GM21515 (cell line): ENCODE results near the gene PKN1.

Source experiments
- ATAC-seq: cut with Tn5 transposase; IDR thresholded peaks from one replicate; pipeline ENCODE4 v1.9.1; 2021; ENCODE audit not compliant: unreplicated experiment

The PKN1 gene

DNA sequence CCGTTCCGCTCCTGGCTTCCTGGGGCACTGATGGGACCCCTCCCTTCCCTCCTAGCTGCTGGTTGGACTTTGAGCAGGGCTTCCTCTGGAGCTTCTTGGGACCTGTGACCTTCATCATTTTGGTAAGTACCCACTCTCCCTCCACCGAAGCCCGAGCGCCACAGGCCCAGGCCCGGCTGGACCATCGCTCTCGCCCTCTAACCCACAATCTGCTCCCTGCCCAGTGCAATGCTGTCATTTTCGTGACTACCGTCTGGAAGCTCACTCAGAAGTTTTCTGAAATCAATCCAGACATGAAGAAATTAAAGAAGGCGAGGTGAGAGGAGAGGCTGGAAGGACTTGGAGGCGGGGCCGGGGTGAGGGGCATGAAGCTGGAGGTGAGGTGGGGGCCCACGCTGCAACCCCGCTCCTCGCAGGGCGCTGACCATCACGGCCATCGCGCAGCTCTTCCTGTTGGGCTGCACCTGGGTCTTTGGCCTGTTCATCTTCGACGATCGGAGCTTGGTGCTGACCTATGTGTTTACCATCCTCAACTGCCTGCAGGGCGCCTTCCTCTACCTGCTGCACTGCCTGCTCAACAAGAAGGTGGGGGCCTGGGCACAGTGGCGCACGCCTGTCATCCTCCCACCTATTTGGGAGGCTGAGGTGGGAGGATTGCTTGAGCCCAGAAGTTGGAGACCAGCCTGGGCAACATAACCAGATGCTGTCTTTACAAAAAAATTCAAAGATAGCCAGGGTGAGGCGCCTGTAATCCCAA is 26.3 kb upstream of the PKN1 start:
- ATAC-seq, result no peak

DNA sequence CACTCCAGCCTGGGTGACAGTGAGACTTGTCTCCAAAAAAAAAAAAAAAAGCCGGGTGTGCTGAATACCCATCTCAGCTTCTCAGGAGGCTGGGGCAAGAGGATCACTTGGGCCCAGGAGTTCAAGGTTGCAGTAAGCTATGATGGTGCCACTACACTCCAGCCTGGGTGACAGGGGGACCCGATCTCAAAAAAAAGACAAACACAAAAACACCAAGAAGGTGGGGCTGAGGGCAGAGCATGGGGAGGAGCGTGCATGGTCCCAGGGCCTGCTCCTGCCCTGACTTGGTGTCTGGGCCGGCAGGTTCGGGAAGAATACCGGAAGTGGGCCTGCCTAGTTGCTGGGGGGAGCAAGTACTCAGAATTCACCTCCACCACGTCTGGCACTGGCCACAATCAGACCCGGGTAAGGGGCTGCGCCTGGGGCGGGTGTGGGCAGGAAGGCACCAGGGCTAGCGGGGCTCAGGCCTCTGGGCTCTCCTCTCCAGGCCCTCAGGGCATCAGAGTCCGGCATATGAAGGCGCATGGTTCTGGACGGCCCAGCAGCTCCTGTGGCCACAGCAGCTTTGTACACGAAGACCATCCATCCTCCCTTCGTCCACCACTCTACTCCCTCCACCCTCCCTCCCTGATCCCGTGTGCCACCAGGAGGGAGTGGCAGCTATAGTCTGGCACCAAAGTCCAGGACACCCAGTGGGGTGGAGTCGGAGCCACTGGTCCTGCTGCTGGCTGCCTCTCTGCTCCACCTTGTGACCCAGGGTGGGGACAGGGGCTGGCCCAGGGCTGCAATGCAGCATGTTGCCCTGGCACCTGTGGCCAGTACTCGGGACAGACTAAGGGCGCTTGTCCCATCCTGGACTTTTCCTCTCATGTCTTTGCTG is 25.3 kb upstream of the PKN1 start:
- ATAC-seq, result no peak

DNA sequence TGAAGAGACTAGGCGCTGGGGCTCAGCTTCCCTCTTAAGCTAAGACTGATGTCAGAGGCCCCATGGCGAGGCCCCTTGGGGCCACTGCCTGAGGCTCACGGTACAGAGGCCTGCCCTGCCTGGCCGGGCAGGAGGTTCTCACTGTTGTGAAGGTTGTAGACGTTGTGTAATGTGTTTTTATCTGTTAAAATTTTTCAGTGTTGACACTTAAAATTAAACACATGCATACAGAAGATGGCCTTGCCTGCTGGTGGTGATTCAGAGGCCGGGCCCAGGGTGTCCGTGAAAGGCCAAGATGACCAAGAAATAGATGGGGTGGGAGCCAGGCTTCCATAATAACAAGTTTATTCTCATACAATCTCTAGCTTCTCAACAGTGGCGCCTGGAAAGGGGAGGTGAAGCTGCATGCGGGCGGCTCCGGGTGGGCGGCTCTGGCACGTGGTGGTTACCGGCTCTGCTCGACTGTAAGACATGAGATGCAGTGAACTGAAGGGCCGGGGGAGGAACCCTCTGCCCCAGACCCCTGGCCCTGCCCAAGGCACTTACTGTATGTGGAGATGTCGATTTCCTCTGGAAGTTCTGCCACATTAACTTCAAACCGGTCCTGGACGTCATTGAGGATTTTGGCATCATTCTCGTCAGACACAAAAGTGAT is 24.5 kb upstream of the PKN1 start:
- no peak for ATAC-seq

DNA sequence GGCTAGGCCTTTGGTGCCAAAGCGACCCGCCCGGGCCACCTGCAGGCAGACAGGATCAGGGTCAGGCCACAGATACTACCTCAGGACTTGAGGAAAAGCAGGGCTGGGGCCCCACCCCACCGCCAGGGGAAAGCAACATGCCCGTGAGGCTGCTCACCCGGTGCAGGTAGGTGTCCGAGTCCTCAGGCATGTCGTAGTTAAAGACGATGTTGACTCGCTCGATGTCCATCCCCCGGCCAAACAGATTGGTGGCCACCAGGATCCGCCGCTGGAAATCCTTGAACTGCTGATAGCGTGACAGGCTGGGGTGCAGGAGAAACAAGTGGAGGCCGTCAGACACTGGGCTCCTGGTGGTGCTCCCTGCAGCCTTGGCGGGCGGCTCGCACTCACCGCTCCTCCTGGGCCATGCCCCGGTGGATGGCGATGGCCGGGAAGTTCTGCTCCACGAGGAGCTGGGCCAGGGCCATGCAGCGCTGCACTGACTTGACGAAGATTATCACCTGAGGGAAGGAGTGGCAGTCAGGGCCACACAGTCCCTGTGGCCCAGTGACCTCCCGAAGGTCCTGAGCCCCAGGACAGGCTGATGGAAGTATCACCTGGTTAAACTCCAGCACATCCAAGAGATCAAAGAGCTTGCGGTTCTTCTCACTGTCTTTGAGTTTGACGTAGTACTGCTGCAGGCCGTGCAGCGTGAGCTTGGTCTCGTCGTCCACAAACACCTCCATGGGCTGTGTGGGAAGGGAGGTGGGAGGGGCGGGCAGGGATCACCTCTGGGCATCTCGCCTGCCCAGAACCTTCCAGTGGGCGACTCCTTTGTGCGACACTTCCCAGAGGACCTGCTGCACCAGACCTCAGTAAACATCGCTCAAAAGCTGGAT is 23.7 kb upstream of the PKN1 start:
- ATAC-seq, result no peak

DNA sequence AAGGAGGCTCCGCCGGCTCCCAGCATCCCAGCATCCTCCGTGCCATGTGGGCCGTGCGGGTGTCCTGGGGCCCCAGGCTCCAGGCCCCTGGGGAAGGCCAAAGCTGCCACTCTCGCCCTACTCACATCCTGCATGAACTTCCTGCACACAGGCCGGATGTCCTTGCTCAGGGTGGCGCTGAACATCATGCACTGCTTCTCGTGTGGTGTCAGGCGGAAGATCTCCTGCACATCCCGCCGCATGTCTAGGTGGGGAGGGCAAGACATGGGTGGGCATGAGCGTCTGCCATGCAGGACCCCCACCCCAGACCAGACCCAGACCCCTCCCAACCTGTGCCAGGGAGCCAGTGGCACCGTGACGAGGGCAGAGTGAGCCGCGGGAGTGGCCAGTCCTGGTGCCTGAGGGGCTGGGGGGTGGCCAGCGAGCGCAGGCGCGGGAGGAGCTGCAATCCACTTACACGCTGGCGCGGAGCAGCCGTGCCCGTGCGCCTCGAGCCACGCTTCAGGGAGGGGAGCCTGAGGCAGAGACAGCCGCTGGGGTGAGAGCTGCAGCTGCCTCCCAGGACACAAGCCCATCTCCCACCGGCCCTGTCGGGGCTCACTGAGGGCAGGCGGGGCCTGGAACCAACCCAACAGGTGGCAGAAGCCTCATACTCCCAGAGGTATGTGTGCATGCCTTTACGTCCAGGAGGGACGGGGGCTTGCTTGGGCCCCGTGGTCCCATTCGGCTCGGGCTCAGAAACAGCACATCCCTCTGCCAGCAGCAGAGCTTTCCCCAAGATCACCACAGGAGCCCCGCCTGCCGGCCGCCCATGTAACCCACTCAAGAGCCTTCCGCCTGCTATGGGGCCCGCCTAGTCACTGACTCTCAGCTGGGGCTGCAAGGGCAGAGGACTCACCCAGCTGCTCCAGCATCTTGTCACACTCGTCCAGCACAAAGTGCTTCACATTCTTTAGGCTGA is 22.7 kb upstream of the PKN1 start:
- ATAC-seq, result no peak

DNA sequence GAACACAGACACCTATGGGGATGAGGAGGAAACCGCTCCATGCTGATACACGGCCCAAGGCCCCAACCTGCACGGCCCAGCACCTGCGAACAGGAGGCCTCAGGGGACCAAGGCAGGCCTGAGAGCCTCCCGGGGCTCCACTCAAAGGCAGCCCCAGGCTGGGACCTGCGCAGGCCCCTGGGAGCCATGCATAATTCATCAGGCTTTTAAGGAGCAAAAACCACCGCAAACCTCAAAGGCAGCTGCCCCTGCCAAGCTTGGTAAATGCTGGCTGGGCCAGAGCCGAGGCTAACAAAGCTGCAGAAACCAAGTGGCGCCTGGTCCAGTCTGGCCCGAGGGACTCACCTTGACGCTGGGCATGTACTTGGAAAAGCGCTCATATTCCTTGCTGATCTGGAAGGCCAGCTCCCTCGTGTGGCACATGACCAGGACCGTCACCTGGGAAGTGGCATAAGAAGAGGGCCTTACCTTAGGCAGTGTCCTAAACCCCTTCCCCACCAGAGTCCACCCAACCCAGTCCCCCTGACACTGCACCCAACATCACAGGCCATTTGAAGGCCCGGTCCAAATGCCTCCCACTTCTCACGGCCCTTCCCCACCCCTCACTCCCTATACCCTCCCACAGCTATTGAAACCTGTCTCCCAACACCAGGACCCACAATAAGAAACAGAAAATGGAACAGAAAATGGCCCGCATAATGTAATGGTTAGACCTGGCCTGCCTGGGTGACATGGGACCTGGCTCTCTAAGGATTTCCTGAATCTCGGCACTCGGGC is 21.8 kb upstream of the PKN1 start:
- no peak for ATAC-seq

DNA sequence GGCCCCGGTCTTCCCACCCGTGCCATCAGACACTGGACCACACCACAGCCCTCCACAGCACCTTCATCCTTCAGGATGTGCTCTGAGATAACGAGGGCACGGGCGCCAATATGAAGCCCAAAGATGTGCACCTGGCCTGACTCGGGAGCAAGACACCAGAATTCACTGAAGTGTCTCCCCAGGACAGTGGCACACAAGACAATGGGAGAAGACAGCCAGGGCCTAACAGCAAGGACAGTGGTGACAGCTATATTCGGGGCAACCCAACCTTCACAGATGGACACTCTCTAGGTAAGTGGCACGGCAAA is 21.2 kb upstream of the PKN1 start:
- ATAC-seq, result no peak

DNA sequence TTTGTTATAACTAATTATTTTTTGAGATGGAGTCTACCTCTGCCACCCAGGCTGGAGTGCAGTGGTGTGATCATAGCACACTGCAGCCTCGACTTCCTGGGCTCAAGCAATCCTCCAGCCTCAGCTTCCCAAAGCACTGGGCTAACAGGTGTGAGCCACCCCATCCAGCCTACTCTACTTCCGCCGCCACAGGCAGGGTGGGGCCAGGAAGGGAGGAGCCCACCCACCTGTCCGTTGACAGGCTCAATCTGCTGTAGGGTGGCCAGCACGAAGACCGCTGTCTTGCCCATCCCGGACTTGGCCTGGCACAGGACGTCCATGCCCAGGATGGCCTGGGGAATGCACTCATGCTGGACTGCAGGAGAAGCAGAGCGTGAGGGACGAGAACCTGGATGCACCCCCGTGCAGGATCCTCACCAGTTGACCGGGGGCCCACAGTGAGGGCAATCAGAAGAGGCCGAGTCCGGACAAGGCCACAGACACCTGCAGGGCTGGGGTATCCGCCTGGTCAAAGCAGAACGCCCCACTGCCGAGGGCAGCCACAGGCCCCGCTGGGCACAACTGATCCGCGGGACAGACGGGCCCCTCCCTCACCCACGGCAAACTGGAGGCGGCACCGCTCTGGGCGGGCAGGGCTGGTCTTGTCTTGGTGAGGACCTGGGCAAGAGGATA is 20.6 kb upstream of the PKN1 start:
- no peak for ATAC-seq

DNA sequence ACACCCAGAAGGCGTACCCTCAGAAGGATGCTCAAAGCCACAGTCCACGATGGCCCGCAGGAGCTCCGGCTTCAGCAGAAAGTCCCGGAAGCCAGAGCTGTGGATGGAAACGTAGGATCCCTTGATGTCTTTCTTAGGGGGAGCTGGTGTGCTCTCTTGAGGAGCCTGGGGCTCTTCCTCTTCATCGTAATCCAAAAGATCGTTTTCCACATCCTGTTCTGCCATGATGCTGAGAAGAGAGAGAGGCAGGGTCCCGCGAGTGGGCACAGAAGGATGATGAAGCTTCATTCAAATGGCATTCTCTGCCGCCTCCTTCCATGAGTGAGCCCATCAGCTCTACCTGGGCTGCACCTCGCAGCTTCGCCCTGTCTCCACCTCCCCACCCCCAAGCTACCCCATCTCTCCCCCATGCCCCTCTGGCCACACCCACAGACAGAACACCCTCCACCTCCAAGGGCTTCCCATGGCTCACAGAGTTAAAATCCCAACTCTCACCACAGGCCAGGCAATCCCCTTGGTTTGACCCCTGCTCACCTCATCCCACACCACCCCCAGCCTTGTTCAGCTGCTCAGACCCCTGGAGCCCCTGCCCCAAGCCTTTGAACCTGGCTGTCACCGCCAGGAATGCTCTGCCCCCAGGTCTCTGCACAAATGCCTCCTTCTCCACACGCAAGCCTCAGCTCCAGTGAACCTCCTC is 20.0 kb upstream of the PKN1 start:
- ATAC-seq, result no peak

DNA sequence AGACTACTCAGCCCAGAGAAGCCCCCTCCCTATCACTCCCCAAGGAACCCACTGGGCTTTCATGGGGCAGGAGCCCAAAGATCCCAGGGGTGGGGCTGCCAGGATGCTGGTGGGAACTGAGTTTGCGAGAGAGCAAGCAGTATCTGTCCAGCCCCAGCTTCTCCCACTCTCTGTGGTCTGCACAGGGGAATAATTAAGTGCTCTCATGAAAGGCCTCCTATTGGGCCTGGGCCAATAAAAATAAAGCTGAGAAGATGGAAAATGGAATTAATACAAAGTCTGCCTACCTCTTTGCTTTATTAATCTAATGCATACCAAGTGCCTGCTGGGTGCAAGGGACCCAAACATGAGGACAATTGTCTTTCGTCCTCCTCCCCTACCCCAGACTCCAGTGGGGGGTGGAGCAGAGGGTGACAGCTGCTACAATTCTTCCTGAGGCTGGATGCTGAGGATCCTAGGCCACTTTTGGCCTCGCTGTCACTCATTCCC is 19.4 kb upstream of the PKN1 start:
- no peak for ATAC-seq

DNA sequence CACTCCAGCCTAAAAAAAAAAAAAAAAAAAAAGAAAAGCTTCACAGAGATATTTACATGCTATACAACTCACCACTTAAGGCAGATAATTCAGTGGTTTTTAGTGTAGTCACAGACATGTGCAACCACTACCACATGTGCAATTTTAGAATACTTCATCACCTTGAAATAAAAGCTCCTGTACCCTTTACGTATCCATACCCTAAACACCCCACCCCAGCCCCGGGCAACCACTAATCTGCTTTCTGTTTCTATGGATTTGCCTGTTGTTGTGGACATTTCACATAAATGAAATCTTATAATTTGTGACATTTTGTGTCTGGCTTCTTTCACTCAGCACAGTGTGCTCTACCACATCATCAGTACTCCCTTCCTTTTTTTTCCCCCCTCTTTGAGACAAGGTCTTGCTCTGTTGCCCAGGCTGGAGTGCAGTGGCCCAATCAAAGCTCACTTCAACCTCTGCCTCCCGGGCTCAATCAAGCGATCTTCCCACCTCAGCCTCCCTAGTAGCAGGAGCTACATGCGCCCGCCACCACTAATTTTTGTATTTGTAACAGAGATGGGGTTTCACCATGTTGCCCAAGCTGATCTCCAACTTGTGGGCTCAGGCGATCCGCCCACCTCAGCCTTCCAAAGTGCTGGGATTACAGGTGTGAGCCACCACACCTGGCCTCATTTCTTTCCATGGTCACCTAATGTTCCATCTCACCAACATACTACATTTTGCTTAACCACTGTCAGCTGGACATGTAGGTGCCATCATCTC is 18.0 kb upstream of the PKN1 start:
- no peak for ATAC-seq

DNA sequence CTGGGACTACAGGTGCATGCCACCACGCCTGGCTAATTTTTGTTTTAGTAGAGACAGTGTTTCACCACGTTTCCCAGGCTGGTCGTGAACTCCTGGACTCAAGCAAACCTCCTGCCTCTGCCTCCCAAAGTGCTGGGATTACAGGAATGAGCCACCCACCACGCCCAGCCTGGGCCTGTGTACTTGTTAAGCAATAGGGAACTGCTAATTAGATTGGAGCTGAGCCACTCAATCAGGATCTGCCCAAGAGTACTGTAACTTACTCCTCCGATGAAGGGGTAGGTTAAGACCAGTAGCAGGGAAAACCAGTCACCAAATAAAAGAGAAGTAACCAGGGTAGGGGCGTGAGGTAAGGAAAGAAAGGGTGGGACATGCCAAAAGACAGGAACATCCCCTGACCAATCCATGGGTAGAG is 16.3 kb upstream of the PKN1 start:
- ATAC-seq, result no peak

DNA sequence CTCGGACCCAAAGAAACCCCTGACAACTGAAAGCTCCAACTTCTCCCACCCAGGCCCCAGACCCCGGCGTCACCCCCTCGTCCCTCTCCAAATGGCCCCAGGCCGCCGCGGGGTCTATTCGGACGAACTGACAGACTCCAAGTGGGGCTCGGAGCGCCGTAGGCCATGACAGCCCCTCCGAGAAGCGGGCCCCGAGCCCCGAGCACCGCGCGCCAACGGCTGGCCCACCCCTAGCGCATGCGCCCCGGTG is 14.3 kb upstream of the PKN1 start:
- peak; percentile 37 for ATAC-seq

DNA sequence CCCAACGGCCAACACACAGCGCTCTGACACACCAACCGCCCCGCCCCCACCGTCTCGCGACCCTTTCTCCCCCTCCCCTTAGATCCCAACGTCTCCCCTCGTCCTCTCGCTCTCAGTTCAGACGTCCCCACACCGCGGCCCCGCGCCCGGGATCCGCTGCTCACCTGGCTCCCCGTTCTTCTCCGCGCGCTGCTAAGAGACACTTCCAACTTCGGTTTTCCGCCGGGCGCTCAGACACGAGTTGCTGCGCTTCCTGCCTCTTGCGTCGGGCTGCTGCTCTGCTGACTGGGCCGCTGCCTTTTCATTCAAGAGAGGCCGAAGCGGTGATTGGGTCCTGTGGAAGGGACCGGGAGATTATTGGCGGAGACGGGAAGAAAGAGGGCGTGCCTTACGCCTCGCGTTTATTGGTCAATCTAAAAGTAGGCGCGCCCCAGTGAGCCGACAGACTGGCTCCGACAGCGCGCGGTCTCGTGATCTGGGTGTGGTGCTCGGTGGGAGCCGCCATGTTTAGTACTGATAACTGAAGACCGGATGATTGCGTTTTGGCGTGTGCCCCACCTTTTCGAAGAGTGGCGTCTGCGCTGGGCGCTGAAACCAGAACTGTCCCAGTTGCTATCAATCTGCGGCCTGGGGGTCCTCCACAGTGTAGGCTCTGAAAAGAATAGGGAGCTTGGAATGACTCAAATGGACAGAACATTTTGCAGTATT is 13.8 kb upstream of the PKN1 start, which contains the start of gene DDX39A:
DDX39A (minus strand) TSS at position 236 of the 708 bp plus-strand sequence. CDS start 6,121 bp downstream, outside the sequence.
- ATAC-seq, result peak; percentile 73

DNA sequence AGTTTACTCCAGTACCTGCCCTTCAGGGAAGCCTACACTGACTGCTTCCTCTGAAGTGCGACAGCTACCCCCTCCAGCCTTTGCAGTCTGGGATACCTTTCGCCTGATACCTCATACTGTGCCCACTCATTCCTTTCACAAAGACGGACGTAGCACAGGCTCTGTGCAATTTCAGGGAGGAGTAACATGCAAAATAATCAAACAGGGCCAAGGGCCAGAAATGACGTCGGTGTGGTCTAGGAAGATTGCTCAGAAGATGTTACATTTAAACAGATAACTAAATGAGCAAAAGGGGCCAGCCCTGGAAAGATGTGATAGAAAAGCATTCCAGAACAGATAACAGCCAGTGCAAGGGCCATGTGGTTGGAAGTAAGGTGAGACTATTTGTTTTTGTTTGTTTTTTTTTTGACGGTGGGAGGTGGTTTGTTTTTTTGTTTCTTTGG is 7.4 kb upstream of the PKN1 start:
- ATAC-seq, result no peak

DNA sequence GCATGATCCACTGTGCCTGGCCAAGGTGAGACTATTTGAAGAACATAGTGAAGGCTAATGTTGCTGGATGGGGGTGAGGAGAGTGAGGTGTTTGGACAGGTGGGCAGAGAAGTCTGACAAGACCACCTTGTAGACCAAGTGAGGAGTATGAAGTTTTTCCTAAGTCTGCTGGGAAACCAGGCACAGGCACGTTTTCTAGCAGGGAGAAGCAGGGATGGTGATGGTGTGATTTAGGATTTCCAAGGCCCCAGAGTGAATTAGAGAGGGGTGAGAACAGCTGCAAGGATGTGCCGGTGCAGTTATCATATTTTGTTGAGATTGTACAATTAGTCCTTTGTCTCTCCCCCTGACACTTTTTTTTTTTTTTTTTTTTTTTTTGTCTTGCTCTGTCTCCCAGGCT is 5.6 kb upstream of the PKN1 start:
- ATAC-seq, result no peak
